NCI-H1436 treated with DMSO at 0.1 percent for 48 hours (cell line): ENCODE measurements around the gene TRIM60.
"Not testable (repeated sequence)": the region's sequence is repeated elsewhere in the genome, so short reads cannot be mapped to it uniquely, and the experiment has no call there.

Experiments used
- DNase-seq: peaks from one replicate; lab custom pipeline; 2025; lab: John Stamatoyannopoulos, UW

Gene TRIM60

DNA sequence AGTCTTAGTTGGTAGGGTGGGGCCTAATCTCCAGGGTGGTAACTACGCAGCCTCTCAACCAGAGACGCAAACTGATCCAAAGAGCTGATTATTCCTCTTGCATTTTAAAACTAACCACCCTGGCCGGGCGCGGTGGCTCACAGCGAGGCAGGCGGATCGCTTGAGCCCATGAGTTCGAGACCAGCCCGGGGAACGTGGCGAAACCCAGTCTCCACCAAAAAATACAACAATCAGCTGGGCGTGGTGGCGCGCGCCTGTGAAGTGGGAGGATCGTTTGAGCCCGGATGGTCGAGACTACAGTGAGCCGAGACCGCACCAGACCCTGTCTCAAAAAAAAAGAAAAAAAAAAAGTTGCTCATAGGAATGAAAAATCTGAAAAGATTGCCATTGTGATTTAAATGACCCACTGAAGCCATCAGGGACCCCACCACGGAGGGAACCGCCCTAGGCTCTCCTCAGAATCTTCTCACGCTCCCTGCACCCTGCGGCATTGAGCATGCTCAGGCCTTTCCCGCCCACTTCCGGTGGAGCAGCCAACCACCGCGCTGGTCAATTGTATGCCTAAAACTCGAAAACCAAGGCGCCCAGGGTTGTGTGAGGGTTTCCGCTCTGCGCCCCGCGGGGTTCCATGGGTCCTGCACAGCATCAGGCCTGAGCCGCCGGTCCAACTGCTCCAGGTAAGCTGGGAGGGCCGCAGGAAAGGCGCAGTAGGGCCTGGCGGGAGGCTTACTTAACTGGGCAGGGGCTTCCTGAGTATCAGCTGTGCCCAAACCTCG, at the start of gene TRIM60:
Gene TRIM60, plus strand, starts transcription at position 564 of the 776 bp plus-strand sequence. CDS start 8,074 bp downstream, outside the sequence.
- DNase-seq, result no peak

DNA sequence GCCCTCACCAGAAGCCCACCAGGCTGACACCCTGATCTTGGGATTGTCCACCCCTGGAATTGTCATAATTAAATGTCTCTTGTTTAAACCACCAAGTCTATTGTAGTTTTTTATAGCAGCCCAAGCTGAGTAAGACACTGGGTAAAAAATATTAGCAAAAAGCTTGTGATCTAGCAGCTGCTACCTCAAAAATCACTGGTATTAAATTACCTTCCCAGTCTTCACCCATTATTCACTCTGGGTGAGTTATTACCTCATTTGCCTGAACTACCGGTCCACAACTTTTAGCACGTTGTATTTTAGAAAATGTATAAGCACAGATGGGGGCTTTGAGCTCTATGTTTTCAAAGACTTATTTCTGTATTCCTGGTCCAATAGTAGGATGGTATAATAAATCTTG, 42.3 kb upstream of the TRIM60 start:
- no peak for DNase-seq

DNA sequence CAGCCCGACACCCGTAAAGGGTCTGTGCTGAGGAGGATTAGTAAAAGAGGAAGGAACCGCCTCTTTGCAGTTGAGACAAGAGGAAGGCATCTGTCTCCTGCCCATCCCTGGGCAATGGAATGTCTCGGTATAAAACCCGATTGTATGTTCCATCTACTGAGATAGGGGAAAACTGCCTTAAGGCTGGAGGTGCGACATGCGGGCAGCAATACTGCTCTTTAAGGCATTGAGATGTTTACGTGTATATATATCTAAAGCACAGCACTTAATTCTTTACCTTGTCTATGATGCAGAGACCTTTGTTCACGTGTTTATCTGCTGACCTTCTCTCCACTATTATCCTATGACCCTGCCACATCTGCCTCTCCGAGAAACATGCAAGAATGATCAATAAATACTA, 41.0 kb upstream of the TRIM60 start:
- DNase-seq, result not testable (repeated sequence)

DNA sequence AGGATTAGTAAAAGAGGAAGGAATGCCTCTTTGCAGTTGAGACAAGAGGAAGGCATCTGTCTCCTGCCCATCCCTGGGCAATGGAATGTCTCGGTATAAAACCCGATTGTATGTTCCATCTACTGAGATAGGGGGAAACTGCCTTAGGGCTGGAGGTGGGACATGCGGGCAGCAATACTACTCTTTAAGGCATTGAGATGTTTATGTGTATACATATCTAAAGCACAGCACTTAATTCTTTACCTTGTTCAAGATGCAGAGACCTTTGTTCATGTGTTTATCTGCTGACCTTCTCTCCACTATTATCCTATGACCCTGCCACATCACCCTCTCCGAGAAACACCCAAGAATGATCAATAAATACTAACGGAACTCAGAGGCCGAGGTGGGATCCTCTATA, 35.7 kb upstream of the TRIM60 start:
- DNase-seq, result not testable (repeated sequence)

DNA sequence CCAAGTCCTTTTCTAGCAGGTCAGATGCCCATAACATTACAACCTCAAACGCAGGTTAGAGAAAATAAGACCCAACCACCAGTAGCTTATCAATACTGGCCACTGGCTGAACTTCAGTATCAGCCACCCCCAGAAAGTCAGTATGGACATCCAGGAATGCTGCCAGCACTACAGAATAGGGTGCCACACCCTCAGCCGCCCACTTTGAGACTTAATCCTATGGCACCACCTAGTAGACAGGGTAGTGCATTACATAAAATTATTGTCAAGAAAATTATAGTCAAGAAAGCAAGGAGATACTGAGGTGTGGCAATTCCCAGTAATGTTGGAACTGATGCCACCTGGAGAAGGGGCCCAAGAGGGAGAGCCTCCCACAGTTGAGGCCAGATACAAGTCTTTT, 34.5 kb upstream of the TRIM60 start:
- no peak for DNase-seq

DNA sequence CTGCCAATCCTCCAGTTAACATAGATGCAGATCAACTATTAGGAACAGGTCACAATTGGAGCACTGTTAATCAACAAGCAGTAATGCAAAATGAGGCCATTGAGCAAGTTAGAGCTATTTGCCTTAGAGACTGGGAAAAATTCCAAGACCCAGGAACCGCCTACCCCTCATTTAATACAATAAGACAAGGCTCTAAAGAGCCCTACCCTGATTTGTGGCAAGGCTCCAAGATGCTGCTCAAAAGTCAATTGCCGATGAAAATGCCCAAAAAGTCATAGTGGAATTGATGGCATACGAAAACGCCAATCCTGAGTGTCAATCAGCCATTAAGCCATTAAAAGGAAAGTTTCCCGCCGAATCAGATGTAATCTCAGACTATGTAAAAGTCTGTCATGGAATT, 33.9 kb upstream of the TRIM60 start:
- DNase-seq, result no peak

DNA sequence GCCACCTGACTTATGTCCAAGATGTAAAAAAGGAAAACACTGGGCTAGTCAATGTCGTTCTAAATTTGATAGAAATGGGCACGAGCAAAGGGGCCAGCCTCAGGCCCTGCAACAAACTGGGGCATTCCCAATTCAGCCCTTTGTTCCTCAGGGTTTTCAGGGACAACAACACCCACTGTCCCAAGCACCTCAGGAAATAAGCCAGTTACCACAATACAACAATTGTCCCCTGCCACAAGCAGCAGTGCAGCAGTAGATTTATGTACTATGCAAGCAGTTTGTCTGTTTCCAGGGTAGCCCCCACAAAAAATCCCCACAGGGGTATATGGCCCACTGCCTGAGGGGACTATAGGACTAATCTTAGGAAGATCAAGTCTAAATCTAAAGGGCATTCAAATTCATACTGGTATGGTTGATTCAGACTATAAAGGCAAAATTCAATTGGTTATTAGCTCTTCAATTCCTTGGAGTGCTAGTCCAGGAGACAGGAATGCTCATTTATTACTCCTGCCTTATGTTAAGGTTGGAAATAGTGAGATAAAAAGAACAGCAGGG, 33.2 kb upstream of the TRIM60 start:
- DNase-seq, result not testable (repeated sequence)

DNA sequence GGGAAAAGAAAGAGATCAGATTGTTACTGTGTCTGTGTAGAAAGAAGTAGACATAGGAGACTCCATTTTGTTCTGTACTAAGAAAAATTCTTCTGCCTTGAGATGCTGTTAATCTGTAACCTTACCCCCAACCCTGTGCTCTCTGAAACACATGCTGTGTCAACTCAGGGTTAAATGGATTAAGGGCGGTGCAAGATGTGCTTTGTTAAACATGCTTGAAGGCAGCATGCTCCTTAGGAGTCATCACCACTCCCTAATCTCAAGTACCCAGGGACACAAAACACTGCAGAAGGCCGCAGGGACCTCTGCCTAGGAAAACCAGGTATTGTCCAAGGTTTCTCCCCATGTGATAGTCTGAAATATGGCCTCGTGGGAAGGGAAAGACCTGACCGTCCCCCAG, 29.8 kb upstream of the TRIM60 start:
- not testable (repeated sequence) for DNase-seq

DNA sequence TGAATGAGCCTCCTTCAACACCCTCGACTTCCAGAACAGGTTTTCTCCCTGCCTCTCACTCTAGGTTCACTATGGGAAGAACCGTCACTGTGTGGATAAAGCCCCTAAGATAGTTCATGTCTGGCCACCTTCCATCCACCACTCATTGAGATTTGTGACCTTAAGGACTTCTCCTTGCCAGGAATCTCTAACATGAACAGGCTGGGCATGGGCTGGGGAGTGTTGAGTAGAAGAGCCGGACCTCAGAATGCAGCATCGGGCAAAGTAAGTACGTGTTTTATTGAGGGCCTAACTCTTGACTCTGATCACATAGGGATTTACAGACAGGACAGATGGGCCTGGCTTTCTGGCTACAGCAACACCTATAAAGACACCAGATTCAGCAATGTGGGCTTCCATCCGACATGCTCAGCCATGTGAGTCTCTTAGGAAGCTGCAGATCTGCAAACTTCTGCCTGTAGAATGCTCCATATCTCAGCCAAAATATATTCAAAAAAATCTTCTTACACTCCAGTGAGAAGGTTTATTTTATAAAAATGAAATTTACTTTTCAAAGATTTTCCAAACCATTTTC, 26.4 kb upstream of the TRIM60 start:
- DNase-seq, result no peak

DNA sequence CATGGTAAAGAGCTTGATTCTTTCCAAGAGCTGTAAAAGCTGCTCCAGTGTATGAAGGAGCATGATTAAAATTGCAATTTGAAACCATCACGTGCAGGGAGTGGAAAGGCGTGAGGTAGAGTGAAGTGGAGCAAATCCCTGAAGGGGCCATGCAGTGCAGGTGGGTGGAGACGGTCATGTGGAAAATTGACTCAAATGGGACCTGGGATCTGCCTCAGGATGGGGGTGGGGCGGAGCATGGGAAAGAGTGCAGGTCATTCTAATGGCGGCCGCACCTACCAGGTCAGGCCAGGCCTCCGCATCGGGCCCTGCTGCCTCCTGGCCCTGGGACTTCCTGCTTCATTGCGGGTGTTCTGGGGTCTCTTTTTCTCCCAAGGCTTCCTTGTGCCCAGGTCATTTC, 25.3 kb upstream of the TRIM60 start:
- peak; percentile 38 for DNase-seq

DNA sequence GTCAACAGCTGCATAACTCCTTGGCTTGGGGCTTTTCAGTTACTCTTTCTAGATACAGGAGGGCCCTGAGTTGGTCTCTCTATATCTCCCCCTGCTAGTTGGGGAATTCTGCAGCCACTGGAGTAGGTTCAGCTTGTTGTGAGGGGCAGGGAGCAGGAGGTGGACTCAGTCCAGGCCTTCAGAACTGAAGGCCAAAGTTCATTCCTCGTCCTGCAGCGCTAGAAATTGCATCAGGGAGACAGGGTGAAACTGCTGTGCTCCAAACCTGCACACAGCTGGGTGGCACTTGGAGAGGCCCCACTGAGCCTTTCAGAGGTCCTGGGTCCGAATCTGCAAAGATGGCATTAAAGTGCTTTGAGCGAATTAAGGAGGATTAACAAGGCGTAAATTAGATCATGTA, 24.9 kb upstream of the TRIM60 start:
- DNase-seq, result no peak

DNA sequence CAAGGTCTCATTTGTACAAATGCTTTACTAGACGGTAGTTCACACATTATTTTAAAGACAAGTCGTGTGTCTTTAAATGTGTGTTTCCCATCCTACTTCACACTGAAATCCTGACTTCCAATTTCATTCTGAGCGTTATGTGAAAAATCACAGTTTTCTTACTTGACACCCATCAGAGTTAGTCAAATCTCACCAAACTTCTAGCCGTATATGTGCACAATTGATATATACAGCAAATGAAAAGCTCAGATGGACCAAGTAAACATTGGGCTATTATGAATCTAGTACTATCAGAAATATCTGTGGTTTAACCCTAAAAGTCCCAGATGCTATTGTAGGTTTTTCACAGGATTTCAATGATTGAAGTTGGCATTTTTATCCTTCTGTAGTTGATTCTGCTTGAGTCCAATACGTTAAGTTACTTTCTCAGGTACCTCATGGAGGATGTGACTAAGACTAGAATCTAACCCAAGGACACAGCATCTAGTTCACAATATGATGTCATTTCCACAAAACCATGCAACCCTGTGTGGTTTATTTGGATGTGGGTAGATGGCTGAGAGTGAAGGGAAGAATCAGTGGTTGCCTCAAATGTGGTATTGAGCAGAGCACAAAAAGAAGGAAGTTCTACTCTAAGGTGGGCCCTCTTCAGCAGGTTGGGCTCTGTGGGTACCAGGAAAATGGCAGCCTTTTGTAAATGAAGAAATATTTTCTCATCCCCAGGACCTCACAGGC, 22.1 kb upstream of the TRIM60 start:
- DNase-seq, result no peak

DNA sequence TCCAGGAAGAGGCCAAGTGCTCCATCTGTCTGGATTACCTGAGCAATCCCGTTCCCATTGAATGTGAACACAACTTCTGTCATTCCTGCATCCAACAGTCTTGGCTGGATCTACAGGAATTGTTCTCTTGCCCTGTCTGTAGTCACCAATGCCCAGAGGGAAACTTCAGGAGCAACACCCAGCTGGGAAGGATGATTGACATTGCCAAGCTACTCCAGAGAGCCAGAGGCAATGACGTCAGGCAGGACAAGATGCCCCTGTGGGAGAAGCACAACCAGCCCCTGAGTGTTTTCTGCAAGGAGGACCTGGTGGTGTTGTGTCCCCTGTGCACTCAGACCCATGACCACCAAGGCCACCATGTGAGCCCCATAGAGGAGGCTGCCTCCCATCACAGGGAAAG, 21.3 kb upstream of the TRIM60 start:
- DNase-seq, result no peak

DNA sequence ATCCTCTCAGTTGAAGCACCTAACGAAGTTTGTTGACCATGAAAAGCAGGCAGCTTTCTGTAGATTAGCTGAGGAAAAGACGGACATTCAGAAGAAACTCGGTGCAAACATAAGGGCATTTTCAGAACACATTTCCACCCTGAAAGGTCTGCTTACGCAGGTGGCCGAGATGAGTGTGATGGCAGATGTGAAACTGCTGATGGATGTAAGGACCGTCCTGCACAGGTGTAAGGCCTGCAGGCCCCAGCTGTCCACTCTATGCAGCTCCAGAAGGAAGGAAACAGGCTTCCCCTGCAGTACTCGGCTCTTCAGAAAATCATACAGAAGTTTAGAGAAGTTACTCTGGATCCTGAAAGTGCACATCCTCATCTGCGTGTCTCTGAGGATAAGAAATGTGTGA, 20.8 kb upstream of the TRIM60 start:
- DNase-seq, result no peak

DNA sequence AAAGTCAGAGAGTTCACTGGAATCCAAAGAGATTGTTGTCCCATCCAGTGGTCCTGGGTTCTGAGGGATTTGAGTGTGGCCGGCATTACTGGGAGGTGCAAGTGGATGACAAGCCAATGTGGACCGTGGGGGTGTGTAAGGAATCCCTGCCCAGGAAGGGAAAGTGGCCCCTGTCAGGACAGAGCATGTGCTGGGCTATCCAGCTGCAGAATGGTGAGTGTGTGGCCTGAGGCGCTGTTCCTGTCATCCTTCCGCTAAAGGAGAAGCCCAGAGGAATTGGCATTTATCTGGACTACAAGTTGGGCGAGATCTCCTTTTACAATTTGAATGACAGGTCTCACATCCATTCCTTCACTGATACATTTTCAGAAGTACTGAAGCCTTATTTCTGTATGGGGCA, 20.4 kb upstream of the TRIM60 start:
- DNase-seq, result no peak

DNA sequence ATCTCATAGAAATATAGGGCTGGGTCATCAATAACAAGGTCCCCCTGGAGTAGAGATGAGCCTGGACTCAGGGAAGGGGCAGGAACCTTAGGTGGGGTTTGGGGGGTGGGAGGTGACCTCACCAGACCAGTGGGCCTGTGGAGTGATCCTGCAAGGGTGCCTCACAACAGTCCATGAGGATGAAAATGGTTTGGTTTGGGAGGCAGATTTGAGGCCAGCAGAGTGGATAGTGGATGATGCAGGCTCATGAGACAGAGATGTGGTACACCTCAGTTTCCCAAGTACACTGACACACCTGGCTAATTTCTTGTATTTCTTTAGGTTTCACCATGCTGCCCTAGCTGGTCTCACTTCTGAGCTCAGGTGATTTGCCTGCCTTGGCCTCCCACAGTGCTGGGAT, 18.1 kb upstream of the TRIM60 start:
- no peak for DNase-seq

DNA sequence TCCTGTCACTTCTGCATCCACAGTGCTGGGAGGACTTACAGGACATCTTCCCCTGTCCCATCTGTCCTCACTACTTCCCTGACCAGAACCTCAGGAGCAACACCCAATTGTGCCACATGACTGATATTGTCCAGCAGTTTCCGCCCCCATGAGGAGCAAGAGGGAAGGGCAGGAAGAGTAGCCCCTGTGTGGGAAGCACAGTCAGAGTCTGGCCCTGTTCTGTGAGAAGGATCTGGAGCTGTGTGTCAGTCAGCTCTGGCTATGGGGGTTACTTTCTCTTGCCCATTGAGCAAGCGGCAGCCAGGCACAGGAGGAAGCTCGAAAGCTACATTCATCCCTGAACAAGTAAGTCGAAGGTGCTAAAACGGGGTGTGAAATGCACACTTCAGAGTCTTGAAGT, 14.8 kb upstream of the TRIM60 start:
- no peak for DNase-seq

DNA sequence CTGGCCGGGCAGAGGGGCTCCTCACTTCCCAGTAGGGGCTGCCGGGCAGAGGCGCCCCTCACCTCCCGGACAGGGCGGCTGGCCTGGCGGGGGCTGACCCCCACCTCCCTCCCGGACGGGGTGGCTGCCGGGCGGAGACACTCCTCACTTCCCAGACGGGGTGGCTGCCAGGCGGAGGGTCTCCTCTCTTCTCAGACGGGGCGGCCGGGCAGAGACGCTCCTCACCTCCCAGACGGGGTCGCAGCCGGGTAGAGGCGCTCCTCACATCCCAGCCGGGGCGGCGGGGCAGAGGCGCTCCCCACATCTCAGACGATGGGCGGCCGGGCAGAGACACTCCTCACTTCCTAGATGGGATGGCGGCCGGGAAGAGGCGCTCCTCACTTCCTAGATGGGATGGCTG, 11.8 kb upstream of the TRIM60 start:
- DNase-seq, result not testable (repeated sequence)

DNA sequence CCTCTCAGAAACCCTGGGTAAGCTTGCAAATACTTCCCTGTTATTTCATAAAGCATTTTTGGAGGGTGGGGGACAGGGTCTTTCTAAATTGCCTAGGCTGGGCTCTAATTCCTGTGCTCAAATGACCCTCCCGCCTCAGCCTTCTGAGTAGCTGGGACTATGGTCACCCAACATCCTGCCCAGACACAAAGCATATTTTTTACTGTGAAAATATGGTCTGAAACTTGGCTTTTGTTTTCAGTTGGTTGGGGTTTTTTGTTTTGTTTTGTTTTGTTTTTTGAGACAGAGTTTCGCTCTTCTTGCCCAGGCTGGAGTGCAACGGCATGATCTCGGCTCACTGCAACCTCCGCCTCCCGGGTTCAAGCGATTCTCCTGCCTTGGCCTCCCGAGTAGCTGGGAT, 6.0 kb upstream of the TRIM60 start:
- DNase-seq, result not testable (repeated sequence)

DNA sequence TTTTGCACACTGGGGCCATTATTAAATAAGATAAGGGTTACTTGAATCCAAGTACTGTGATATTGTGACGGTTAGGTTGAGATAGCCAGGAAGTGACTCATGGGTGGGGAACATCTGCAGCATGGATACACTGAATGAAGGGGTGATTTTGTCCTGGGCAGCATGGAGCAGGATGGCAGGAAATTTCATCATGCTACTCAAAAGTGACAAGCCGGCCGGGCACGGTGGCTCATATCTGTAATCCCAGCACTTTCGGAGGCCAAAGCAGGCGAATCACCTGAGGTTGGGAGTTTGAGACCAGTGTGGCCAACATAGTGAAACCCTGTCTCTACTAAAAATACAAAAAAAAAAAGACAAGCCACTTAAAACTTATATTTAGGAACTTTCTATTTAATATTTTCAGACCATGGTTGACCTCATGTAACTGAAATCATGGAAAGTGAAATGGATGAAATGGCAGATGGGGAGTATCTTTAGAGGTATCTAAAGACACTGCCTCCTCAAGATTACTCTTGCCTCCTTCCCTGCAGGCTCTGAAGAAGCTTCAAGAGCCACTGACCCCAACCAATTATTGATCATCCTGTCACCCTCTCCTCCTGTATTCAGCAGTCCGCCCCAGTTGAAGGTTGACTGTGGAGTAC, 3.9 kb upstream of the TRIM60 start:
- no peak for DNase-seq

DNA sequence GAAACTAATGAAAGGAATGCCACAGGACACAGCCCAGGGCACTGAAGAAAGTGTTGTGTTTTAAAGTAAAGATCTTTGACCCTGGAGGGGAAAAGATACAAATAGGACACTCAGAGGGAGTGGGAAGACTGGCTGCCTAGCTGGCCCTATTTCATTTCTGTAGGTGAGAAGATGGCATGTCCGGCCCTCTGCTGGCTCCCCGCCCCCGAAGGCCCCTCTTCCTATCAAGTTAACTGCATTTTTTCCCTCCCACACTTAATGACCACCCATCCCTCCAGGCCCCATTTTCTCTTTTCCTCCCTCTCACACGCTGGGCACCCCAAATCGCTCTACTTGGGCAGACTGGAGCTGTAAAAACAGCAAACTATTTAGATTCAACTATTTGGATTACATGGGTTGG, 16.4 kb downstream of the TRIM60 start:
- DNase-seq, result no peak

DNA sequence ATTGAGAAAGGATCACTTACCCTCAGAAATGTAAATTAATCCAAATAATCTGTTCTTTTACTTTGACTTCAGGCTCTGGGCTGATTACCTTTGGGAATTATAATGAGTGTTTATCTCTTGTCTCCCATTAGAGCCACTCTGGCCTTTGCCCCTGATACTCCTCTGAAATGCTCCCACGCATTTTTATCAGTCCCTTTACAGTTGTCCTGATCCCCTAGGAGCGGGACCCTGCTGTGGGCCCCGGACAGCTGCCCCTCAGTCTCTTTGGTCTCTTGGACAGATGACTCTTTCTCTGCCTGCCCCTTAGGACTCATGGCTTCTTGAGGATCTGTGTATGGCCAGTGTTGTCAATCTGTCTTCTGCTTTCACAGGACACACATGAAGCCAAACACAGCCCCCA, 20.8 kb downstream of the TRIM60 start:
- DNase-seq, result no peak
